Activated CD8-positive, alpha-beta T cell treated with anti-CD3 and anti-CD28 coated beads, Interleukin-2, amount 10 ng/mL, durations not matched to agents 7 days and 5 days (primary cell): Measurements from ENCODE around the gene IMMP2L. TPM values are rescaled to one million over a fixed set of nuclear protein-coding genes. Genes with fewer than 3 reads are reported as not detected.

ENCODE experiments used
- ATAC-seq: fragments of 150-1000 bp; cut with Tn5 transposase; one replicate; pipeline ENCODE4 v1.10.0; 2021; ENCODE audit warnings: moderate library complexity
- CTCF ChIA-PET: fragments of 350-600 bp; sonication (Branson Sonifier 250); formaldehyde crosslinking; loops from one replicate; lab custom pipeline; 2021; ENCODE audit warnings: antibody characterized with exemption; lab: Charles Lee
- POLR2A ChIA-PET: fragments of 350-600 bp; sonication (Branson Sonifier 250); formaldehyde crosslinking; loops from one replicate; lab custom pipeline; 2021; ENCODE audit warnings: antibody characterized with exemption; lab: Charles Lee
- DNase-seq: peaks from one replicate; pipeline ENCODE4 v3.0.0-alpha.2; 2020
- H3K27ac Mint-ChIP-seq: one replicate; pipeline ENCODE4 v1.8.0; 2021; ENCODE audit warnings: mild to moderate bottlenecking, mixed read lengths
- H3K27me3 Mint-ChIP-seq: one replicate; pipeline ENCODE4 v1.8.0; 2021; ENCODE audit warnings: low read depth, mixed read lengths
- H3K36me3 Mint-ChIP-seq: one replicate; pipeline ENCODE4 v1.8.0; 2021; ENCODE audit warnings: low read depth, mixed read lengths
- H3K4me1 Mint-ChIP-seq: one replicate; pipeline ENCODE4 v1.8.0; 2021; ENCODE audit warnings: low read depth, mixed read lengths
- H3K4me3 Mint-ChIP-seq: one replicate; pipeline ENCODE4 v1.8.0; 2021; ENCODE audit warnings: mild to moderate bottlenecking, mixed read lengths
- H3K9me3 Mint-ChIP-seq: one replicate; pipeline ENCODE4 v1.8.0; 2022; ENCODE audit warnings: mixed read lengths; ENCODE audit not compliant: insufficient read depth
- total RNA-seq, 2 experiments: library from RNA; stranded (reverse); gene quantifications; one replicate each; pipeline ENCODE4 v1.2.3, GENCODE V29; 2021

The IMMP2L gene
- total RNA-seq, 2 experiments from 2014 or later = 7.1 to 9.7 TPM

GRCh38 chr7:110754649-110755048 lies 807.6 kb downstream of the IMMP2L start:
- ChIA-PET CTCF (no interaction called here), POLR2A (no interaction called here)
- ATAC-seq = no peak
- Mint-ChIP-seq H3K4me1 (no peaks in the 10 kb centered on the region), H3K27ac (no peak overlapping the region), H3K36me3 (no peaks in the 10 kb centered on the region), H3K9me3 (no peaks in the 10 kb centered on the region), H3K27me3 (no peaks in the 10 kb centered on the region), H3K4me3 (no peak overlapping the region)
- no peak for DNase-seq

- ATAC-seq (no peak), DNase-seq (no peak)
- H3K4me1 Mint-ChIP-seq = no peaks in the 10 kb centered on the region
- CTCF ChIA-PET = no interaction called here
- no peak overlapping the region for H3K27ac Mint-ChIP-seq
- no peak overlapping the region for H3K4me3 Mint-ChIP-seq
- peaks cover 14% of the 10 kb centered on the region for H3K36me3 Mint-ChIP-seq
- H3K9me3 Mint-ChIP-seq = peaks cover 14% of the 10 kb centered on the region
- POLR2A ChIA-PET = no interaction called here
- H3K27me3 Mint-ChIP-seq = no peaks in the 10 kb centered on the region
Observed at GRCh38 chr7:110750931-110751605, 811.2 kb downstream of the IMMP2L start.

GRCh38 chr7:110733221-110733620 lies 829.1 kb downstream of the IMMP2L start:
- ATAC-seq (no peak), DNase-seq (no peak)
- ChIA-PET POLR2A (no interaction called here), CTCF (no interaction called here)
- Mint-ChIP-seq H3K27me3 (no peaks in the 10 kb centered on the region), H3K4me3 (no peak overlapping the region), H3K36me3 (peaks cover 11% of the 10 kb centered on the region), H3K27ac (no peak overlapping the region), H3K9me3 (peaks cover 17% of the 10 kb centered on the region), H3K4me1 (peaks cover 15% of the 10 kb centered on the region)

GRCh38 chr7:110724811-110725210 lies 837.5 kb downstream of the IMMP2L start:
- Mint-ChIP-seq H3K4me1 (no peaks in the 10 kb centered on the region), H3K4me3 (no peak overlapping the region), H3K9me3 (no peaks in the 10 kb centered on the region), H3K36me3 (no peaks in the 10 kb centered on the region), H3K27ac (no peak overlapping the region), H3K27me3 (no peaks in the 10 kb centered on the region)
- POLR2A ChIA-PET = no interaction called here
- ATAC-seq = no peak
- no peak for DNase-seq
- CTCF ChIA-PET = no interaction called here

- Mint-ChIP-seq H3K36me3 (no peaks in the 10 kb centered on the region), H3K27me3 (no peaks in the 10 kb centered on the region), H3K4me1 (no peaks in the 10 kb centered on the region), H3K9me3 (peaks cover 4% of the 10 kb centered on the region), H3K27ac (no peak overlapping the region), H3K4me3 (no peak overlapping the region)
- DNase-seq (no peak), ATAC-seq (no peak)
- CTCF ChIA-PET = no interaction called here
- POLR2A ChIA-PET = no interaction called here
Observed at GRCh38 chr7:110721395-110721794, 840.9 kb downstream of the IMMP2L start.

GRCh38 chr7:110720626-110721025 lies 841.7 kb downstream of the IMMP2L start:
- no peak overlapping the region for H3K4me3 Mint-ChIP-seq
- DNase-seq (no peak), ATAC-seq (no peak)
- H3K27me3 Mint-ChIP-seq = no peaks in the 10 kb centered on the region
- no peaks in the 10 kb centered on the region for H3K4me1 Mint-ChIP-seq
- peaks cover 4% of the 10 kb centered on the region for H3K9me3 Mint-ChIP-seq
- ChIA-PET POLR2A (no interaction called here), CTCF (no interaction called here)
- H3K36me3 Mint-ChIP-seq = no peaks in the 10 kb centered on the region
- H3K27ac Mint-ChIP-seq = no peak overlapping the region

- no peaks in the 10 kb centered on the region for H3K4me1 Mint-ChIP-seq
- no peaks in the 10 kb centered on the region for H3K27me3 Mint-ChIP-seq
- ChIA-PET POLR2A (no interaction called here), CTCF (interaction anchor here (1.2 kb wide), 1 partner anchor 12 kb away, joined by 3 read pairs; no protein-coding TSS in a partner anchor)
- no peak for DNase-seq
- H3K27ac Mint-ChIP-seq = no peak overlapping the region
- ATAC-seq = no peak
- no peak overlapping the region for H3K4me3 Mint-ChIP-seq
- H3K9me3 Mint-ChIP-seq = peaks cover 4% of the 10 kb centered on the region
- no peaks in the 10 kb centered on the region for H3K36me3 Mint-ChIP-seq
Observed at GRCh38 chr7:110719741-110720140, 842.6 kb downstream of the IMMP2L start.

- ChIA-PET POLR2A (no interaction called here), CTCF (interaction anchor here (1.2 kb wide), 1 partner anchor 13 kb away, joined by 3 read pairs; no protein-coding TSS in a partner anchor)
- Mint-ChIP-seq H3K4me3 (no peak overlapping the region), H3K36me3 (no peaks in the 10 kb centered on the region), H3K4me1 (no peaks in the 10 kb centered on the region), H3K27me3 (no peaks in the 10 kb centered on the region), H3K9me3 (peaks cover 4% of the 10 kb centered on the region), H3K27ac (no peak overlapping the region)
- ATAC-seq (no peak), DNase-seq (no peak)
Observed at GRCh38 chr7:110718503-110719205, 843.6 kb downstream of the IMMP2L start.

GRCh38 chr7:110704225-110704624 lies 858.1 kb downstream of the IMMP2L start:
- POLR2A ChIA-PET = no interaction called here
- ATAC-seq (no peak), DNase-seq (no peak)
- H3K27ac Mint-ChIP-seq = no peak overlapping the region
- no peaks in the 10 kb centered on the region for H3K27me3 Mint-ChIP-seq
- CTCF ChIA-PET = interaction anchor here (1.6 kb wide), 1 partner anchor 35 kb away, joined by 3 read pairs; no protein-coding TSS in a partner anchor
- H3K36me3 Mint-ChIP-seq = peaks cover 2% of the 10 kb centered on the region
- H3K4me3 Mint-ChIP-seq = no peak overlapping the region
- no peaks in the 10 kb centered on the region for H3K9me3 Mint-ChIP-seq
- H3K4me1 Mint-ChIP-seq = no peaks in the 10 kb centered on the region

GRCh38 chr7:110698576-110698975 lies 863.7 kb downstream of the IMMP2L start:
- Mint-ChIP-seq H3K9me3 (no peaks in the 10 kb centered on the region), H3K4me3 (no peak overlapping the region), H3K4me1 (no peaks in the 10 kb centered on the region), H3K27me3 (no peaks in the 10 kb centered on the region), H3K27ac (no peak overlapping the region), H3K36me3 (no peaks in the 10 kb centered on the region)
- DNase-seq = no peak
- ChIA-PET CTCF (interaction anchor here (1.5 kb wide), 1 partner anchor 400 kb away, joined by 3 read pairs; no protein-coding TSS in a partner anchor), POLR2A (no interaction called here)
- ATAC-seq = no peak

- no peak overlapping the region for H3K4me3 Mint-ChIP-seq
- DNase-seq (no peak), ATAC-seq (no peak)
- no peaks in the 10 kb centered on the region for H3K4me1 Mint-ChIP-seq
- POLR2A ChIA-PET = no interaction called here
- CTCF ChIA-PET = no interaction called here
- H3K36me3 Mint-ChIP-seq = no peaks in the 10 kb centered on the region
- H3K27ac Mint-ChIP-seq = no peak overlapping the region
- no peaks in the 10 kb centered on the region for H3K9me3 Mint-ChIP-seq
- H3K27me3 Mint-ChIP-seq = no peaks in the 10 kb centered on the region
Observed at GRCh38 chr7:110693344-110693743, 868.9 kb downstream of the IMMP2L start.

GRCh38 chr7:110688908-110689307 lies 873.4 kb downstream of the IMMP2L start:
- no peak overlapping the region for H3K27ac Mint-ChIP-seq
- no peak overlapping the region for H3K4me3 Mint-ChIP-seq
- no peak for DNase-seq
- H3K9me3 Mint-ChIP-seq = no peaks in the 10 kb centered on the region
- H3K36me3 Mint-ChIP-seq = no peaks in the 10 kb centered on the region
- ATAC-seq = no peak
- POLR2A ChIA-PET = no interaction called here
- H3K4me1 Mint-ChIP-seq = no peaks in the 10 kb centered on the region
- CTCF ChIA-PET = no interaction called here
- no peaks in the 10 kb centered on the region for H3K27me3 Mint-ChIP-seq
